ENCODE results near the gene TEX26.

The TEX26 gene

GRCh38 chr13:31011901-31012654 lies 79.6 kb downstream of the TEX26 start:
- no peak for DNase-seq (ENCODE audit: low read depth, low spot score)

GRCh38 chr13:31012655-31013024 lies 80.2 kb downstream of the TEX26 start:
- peak; percentile 50 for DNase-seq (ENCODE audit: low read depth, low spot score)

- DNase-seq (ENCODE audit: low read depth, low spot score) = no peak
Measured at GRCh38 chr13:31014456-31014855, 82.0 kb downstream of the TEX26 start.

- DNase-seq (ENCODE audit: low read depth, low spot score) = no peak
Measured at GRCh38 chr13:31015199-31015598, 82.7 kb downstream of the TEX26 start.

- no peak for DNase-seq (ENCODE audit: low read depth, low spot score)
Measured at GRCh38 chr13:31016342-31017325, 84.2 kb downstream of the TEX26 start.

- no peak for DNase-seq (ENCODE audit: low read depth, low spot score)
Measured at GRCh38 chr13:31018511-31018910, 86.1 kb downstream of the TEX26 start.

GRCh38 chr13:31020996-31021395 lies 88.5 kb downstream of the TEX26 start:
- peak; percentile 27 for DNase-seq (ENCODE audit: low read depth, low spot score)

GRCh38 chr13:31022288-31022895 lies 89.9 kb downstream of the TEX26 start:
- no peak for DNase-seq (ENCODE audit: low read depth, low spot score)

- DNase-seq (ENCODE audit: low read depth, low spot score) = no peak
Measured at GRCh38 chr13:31022928-31023530, 90.6 kb downstream of the TEX26 start.
